Measurements from ENCODE around the gene LMO7.
A peak's percentile ranks its signal among the peaks of the same experiment; 100 is the strongest.
"Not testable (repeated sequence)": the region's sequence is repeated elsewhere in the genome, so short reads cannot be mapped to it uniquely, and the experiment has no call there.

Gene LMO7

DNA sequence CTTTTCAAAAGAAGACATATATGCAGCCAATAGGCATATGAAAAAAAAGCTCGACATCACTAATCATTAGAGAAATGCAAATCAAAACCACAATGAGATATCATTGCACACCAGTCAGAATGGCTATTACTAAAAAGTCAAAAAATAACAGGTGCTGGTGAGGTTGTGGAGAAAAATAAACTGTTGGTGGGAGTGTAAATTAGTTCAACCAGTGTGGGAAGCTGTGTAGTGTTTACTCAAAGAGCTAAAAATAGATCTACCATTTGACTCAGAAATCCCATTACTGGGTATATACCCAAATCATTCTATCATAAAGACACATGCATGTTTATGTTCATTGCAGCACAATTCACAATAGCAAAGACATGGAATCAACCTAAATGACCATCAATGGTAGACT lies 106.9 kb downstream of the LMO7 start:
- not testable (repeated sequence) for ATAC-seq, DNase-seq

DNA sequence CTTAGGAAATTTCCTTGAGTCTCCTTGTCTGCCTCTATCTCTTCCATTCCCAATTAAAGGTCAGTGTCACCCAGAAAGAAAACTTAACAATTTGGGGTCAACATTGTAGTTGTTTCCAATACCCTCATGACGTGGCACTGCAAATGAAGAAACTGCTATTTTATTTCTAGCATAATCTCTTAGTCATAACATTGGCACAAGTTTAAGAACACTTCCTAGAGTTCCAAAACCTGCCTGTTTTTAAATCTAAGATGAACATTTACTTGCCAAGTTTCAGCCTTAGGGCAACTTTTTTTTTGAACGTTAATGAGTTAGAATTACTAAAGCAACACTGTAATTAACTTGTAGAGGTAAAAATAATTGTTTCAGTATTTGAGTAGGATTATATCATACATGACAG lies 108.0 kb downstream of the LMO7 start:
- ATAC-seq (no peak), DNase-seq (no peak)

DNA sequence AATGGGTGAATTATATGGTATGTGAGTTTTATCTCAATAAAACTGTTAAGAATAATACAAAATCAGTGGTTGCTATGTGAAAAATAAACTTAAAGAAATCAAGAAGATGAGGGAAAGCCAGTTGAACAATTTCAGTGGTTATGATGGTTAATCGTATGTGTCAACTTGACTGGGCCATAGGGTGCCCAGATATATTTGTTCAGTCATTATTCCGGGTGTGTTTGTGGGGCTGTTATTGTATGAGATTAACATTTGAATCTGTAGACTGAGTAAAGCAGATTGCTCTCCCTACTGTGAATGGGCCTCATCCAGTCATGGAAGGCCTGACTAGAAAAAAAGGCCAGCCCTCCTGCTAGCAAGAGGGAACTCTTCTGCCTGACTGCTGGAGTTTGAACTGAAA lies 109.3 kb downstream of the LMO7 start:
- ATAC-seq = no peak
- no peak for DNase-seq

DNA sequence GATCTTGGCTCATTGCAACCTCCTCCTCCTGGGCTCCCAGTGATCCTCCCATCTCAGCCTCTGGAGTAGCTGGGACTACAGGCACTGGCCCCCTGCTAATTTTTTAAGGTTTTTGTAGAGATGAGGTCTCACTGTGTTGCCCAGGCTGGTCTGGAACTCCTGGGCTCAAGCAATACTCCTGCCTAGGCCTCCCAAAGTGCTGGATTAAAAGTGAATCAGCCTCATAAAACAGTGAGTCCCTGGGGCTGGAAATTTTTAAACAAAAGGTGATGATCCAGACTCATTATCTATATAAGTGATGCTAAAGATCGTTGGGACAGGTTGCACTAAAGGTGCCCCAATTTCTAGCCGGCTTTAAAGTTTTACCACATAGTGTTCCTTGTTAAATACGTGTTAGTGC lies 112.7 kb downstream of the LMO7 start:
- DNase-seq = no peak
- no peak for ATAC-seq

DNA sequence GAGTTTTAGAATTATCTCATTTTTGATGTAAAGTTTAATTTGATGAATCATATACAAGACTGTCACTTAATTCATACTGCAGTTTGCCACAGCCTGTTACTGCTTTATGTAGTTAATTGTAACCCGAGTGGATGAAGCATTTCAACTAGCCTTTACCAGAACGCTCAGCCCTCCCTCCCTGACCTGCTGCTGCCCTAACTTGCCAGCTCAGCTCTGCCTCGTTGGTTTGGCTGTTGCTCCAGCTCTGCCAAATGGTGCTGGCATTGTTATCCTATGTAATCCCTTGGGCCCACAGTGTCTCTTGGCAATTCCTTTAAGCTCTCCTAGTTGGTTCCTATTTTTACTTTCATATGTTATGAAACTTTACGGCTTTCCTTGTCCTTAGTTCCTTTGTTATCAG lies 113.3 kb downstream of the LMO7 start:
- ATAC-seq (no peak), DNase-seq (no peak)

DNA sequence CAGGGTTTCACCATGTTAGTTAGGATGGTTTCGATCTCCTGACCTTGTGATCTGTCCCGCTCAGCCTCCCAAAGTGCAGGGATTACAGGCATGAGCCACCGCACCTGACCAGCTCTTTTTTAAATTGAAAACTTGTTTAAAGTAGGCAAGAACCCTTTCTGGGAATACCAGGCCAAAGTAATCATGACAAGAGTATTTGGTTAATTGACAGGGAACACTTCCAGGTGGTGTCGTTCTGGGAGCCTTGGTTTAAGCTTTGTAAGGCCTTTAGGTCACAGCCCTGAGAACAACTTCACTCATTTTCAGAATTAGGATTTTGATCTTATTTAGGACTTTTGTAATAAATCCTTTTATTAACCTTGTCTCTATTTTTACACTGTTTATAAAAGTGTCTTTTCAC lies 115.2 kb downstream of the LMO7 start:
- ATAC-seq (no peak), DNase-seq (no peak)

DNA sequence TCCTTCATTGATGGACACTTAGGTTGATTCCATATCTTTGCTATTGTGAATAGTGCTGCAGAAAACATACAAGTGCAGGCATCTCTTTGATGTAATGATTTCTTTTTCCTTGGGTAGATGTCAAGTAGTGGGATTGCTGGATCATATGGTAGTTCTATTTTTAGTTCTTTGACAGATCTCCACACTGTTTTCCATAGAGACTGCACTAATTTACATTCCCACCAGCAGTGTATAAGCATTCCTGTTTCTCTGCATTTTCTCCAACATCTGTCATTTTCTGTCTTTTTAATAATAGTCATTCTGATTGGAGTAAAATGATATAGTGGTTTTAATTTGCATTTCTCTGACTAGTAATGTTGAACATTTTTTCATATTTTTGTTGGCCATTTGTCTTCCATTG lies 116.7 kb downstream of the LMO7 start:
- no peak for DNase-seq
- no peak for ATAC-seq

DNA sequence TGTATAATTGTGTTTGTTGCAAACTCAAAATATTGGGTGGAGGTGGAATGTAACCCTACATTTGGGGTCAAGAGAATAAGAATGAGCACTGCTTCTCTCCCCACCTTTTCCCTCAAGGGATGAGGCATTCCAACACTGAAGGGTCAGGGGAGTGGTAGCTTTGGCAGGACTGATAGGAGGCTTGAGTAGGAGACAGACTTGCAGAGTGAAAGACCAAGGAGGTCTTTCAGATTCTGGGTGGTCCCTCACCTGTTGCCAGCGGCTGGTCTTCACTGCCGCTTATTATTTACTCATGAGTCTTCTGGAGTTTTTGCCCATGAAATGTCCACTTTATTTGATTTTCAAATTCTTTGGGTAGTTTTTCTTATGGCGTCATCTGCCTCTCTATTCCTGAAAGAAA lies 118.8 kb downstream of the LMO7 start:
- DNase-seq = no peak
- ATAC-seq = no peak

DNA sequence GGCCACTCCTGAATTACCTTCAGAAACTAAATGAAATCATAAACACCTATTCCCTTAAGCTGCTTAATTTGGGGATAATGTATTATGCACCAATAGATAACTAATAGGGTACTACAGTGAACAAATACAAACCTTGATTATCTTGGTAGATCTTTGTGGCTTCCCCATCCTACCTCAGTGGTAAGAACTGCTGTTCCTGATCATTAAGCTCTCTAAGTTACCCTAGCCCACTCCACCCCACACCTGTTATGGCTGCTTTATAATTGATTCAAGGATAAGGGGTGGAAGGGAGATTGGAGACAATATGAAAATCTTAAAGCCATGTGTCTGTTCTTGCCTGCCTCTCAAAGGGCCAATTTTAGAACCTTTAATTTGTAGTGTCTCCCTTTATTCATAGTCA lies 121.2 kb downstream of the LMO7 start:
- DNase-seq = no peak
- ATAC-seq = no peak

DNA sequence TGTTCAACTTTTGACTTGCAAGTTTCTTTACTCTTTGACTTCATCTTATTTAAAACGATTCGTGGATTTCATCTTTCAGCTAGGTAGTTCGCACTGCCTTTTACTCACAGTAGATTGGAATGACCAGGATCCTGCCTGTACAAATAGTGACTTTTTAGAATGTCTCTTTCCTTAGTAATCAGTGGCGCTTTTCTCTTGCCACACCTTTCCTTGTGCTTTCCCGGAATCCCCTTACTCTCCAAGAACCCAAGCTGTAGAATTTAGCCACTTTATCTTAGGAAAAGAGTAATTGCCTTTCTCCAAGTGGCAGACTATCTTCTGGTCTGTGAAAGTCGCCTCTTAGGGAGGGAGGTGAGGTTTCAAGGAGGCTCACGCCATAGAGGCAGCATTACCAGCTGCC lies 123.4 kb downstream of the LMO7 start:
- DNase-seq (no peak), ATAC-seq (no peak)

DNA sequence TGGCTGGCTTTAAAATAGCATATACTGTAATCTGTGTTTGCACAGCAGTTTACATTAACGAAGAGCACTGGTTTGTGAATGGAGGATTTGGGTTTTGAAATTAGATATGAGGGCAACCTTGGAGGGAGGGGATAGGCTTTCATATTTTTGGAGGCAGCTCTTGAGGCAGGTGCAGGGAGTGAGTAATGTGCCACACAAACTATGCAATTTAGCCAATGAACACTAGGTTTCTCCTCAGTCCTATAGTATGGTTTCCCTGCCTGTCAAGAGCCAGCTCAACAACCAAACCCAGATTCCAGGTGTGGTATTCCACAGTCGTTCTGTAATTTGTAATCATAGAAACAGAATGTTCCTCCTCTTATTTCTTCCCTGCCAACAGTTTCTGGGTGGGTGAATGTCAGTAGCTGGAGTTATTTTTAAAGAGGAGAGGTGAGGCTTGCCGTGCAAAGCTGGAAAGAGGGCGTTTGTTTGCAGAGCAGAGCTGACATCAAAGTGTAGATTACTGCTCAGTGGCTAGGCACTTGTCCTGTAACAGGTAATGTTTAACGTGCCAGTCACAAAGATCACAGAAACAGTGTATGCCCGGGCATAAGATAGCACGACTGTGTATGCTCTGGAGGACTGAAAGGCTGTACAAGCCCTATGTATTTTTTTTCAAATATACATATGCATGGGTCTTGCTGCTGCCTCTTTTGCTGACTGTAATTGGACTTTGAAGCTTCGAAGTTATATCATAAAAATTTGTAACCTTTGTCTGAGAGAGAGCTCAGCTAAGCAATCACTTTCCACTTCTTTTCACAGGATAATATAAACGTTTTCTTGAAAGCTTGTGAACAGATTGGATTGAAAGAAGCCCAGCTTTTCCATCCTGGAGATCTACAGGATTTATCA lies 124.2 kb downstream of the LMO7 start:
- peak; percentile 39 for ATAC-seq
- DNase-seq = no peak

DNA sequence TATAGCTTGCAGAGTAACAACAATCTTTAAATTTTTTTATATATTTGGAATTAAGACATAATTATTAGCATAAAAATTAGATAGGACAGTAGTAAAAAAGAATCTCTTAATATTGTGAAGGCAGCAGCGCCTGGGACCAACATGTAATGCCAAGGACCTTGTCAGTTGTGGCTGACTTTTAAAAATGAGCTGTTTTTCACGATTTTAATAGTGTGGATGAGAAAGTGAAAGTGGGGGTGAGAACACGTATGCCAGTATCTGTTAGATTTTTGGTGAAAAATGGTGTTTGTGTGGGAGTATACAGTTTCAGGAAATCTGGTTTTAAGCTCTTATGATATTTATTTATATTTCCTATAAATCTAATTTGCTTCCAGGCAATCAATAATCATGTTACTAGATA lies 125.2 kb downstream of the LMO7 start:
- DNase-seq (peak; percentile 15), ATAC-seq (peak; percentile 70)

DNA sequence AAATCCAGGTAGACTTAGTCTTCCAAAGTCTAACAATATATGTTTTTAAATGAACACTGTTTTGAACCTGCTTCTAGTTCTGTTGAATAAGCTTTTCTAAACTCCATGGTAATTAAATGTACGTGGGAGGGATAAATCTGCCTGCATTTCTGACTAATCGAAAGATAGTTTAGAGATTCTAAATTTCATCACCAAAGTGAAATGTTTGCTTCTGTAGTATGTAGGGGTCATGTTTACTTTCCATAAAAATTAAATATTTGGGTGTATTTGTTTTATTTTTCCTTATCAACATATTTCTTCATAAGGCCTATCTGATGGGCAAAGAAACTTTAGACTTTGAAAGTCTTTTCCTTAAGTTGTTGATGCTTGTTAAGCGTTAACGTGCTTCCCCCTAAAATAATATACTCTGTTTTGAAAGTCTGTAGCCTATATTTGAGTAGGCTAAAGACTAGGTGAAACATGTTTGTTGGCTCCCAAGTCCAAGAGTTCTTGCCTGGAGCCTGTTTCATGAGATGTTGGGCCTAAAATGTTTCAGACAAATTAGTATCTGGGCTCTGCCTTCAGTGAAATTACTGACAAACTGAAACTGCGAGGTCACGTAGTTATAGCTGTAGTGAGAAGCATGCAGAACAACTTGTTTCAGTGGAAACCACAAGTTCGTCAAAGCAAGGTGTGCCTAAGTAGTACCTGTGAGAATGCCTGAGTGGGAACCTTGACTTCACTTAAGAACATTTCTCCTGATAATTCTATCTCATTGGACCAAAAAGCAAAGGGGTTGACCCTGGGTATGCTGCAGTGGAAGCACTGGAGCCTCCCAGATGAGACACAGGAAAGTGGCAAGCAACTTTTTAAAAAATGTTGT lies 126.2 kb downstream of the LMO7 start:
- peak; percentile 14 for DNase-seq
- ATAC-seq = peak; percentile 82

DNA sequence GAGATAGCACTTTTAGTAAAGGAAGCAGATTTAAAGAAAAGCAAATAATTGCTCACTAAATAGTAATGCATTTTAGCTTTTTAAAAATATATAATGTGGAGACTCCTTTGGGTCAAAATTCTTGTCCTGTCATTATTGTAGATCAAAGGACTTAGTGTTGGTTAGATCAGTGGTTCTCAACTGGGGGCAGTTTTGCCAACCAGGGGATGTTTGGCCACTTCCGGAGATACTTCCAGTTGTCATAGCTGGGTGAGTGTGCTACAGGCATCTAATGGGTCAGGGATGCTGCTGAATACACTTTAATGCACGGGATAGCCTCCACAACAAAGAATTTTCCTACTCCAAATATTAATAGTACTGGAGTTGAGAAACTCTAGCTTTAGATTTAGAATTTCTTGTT lies 126.8 kb downstream of the LMO7 start:
- DNase-seq (no peak), ATAC-seq (no peak)

DNA sequence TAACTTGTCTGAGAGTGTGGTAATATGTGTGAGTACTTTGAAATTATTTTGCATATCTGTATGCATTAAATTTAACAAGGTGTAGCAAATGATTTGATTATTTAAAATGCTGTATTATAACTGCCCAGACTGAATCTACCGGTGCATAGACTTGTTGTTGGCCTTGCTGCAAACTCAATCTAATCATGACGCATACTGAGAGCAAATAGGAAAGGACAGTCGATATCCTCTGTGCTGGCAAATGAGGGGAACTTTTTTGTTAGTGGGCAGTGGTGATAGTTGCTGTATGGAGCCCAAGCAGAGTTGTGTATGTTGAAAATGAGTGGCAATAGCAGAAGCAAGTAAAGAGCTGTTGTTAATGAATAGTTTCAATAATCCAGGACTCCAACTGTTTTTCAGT lies 127.4 kb downstream of the LMO7 start:
- ATAC-seq (no peak), DNase-seq (no peak)

DNA sequence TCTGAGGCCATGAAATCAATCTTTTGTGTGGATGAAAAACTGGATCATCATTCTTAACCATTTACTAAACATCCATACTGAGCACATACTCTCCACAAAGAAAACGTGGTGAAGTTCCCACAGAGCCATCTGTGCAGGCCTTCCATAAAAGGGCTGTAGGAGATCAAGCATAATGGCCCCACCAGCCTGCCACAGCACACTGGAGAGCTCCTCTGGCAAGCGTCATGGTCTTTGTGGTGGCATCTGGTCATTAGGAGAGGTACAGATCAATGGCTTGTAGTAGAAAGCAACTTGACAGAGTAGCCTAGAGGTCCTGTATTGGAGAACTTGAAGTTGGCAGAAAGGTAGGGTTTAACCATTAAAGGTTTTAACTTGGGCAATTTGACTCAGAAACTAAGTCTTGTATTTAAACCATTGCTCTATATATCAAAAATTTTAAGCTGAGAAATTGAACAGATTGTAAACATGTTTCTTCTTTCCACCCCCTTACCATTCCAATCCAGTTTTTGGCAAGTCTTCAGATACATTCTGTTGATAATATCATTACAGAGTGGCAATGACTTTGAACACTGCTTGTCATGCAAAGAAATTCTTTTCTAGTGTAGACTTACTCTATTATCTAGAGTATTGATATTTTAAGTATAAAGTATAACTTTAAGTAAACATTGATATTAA lies 128.3 kb downstream of the LMO7 start:
- ATAC-seq = no peak

DNA sequence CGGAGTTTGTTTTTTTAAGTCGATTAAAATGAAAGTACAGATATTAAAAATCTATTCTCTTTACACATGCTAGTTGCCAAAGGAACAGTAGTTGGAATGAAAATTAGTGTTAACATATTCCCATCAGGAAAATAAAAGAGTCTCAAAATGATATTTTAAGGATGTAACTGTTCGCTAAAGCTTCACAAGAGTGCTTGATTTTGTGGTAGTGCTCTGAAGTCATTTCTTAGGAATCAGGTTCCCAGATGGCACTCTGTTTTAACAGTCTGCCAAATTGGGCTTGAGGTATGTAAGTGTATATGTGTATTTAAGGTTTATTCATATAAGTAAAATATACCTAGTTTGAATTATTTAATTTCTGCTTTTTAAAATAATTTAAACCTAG lies 128.8 kb downstream of the LMO7 start:
- no peak for DNase-seq
- ATAC-seq = no peak

More for the DNA sequence above, 128.3 kb downstream of the LMO7 start:
- no peak for DNase-seq

DNA sequence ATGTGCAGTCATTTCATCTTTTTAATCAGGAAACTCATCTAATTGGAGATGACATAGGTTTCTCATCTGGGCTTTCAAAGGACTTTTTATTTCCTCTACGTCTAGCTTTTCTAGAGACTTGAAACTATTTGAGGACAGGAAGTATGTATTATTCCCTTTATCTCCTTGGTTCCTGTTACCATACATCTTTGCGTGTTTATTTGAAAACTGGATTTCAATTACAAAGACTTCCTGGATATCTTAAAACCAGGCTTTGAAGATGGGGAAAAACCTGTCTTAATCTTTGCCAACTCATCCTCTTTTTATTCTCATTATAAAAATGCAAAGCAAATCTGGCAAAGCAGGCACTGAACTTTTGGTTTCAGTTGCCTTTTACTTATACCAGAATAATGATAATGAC lies 130.5 kb downstream of the LMO7 start:
- ATAC-seq = no peak
- DNase-seq = no peak

DNA sequence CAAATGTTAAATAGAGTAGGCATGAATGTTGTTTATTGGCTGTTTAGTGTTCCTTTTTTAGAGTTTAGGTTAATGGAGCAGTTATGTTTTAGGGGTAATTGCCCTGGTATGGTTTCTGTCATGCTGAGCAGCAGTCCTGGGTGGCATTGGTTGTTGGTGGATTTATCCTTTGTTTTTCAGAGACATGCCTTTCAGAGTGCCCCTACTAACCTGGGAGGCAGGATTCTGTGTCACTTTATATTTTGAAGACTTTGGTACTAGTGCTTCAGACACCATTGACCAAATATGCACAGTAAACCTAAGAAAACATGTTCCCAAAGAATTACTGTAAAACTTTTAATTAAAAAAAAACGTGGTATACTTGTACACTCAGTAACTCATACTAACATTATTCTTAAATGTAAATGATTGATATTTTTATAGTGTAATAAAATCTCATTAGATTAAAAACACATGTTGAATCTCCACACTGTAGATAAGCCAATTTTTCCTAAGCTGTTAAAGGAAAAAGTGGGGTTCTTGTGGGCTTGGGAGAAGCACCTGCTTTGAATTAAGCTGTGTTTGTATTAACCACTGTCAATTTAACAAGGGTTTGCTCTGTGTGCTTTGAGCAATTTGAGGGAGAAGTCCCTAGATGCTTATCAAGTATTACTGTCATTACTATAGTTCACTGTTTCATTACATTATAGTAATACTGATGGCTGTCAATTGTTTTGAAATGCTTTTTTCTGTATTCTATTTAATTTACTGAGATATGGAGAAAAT lies 133.2 kb downstream of the LMO7 start:
- DNase-seq (no peak), ATAC-seq (no peak)

DNA sequence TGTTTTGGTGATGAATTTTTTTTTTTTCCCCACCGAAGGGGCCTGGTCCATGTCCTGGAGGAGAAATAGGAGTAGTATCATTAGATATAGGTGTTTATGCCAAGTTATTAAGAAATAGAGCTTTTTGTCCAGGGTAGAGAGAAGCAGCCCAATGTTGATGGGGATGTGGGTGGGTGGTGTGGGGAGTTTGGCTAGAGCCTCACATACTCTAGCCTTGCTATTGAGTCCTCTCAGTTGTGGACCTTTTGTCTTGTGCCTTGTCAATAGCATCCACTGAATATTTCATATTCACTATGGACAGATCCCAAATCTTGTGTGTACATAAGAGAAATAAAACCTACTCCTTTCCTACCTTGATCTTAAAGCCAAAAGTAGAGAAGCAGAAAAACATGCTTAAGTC lies 134.0 kb downstream of the LMO7 start:
- ATAC-seq (no peak), DNase-seq (no peak)

DNA sequence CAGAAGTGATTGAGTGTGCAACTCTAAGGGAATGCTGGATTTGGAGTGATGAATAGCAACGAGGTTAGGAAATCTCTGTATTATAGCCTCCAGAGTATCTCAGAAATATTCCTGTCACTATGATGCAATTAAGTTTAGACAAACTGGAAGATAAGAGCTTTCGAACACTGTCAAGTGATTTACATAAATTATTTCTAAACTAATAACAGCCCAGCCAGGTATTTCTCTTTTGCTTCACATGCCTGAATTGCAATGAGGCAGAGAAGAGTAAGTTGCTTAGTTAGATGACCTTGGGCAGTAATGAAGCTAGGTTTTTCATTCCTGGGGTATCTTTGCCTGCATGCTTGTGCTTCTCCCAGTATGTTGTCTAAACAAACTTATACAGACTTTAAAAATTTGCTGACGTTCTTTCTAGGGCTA lies 134.5 kb downstream of the LMO7 start:
- ATAC-seq = no peak
- DNase-seq = no peak

DNA sequence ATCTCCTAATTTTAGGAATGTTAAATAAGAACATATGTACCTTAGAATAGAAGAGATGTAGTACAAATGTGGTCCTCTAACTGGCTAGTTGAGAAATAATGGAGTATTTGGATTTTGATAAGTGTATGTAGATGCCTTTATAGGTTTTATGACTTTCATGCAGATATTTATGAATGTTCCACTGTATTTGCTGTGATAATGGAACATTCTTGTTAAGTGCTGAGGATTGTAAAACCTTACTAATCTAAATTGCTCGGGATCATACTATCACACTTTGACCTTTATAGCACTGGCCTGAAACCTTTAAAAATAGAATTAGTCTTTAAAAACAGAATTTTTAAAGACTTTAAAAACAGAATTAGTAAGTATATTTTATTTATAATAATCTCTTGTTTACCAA lies 135.1 kb downstream of the LMO7 start:
- DNase-seq (no peak), ATAC-seq (no peak)

Data from stimulated activated naive CD8-positive, alpha-beta T cell treated with anti-CD3 and anti-CD28 coated beads, Interleukin-15, Interleukin-2, amounts not matched to agents 100 U/mL and 50 U/mL, for 24 hours (primary cell).